Measurements from ENCODE around the gene KIRREL1. TPM values are rescaled to one million over a fixed set of nuclear protein-coding genes. Genes with fewer than 3 reads are reported as not detected.
A peak's percentile ranks its signal among the peaks of the same experiment; 100 is the strongest.

Gene KIRREL1
- total RNA-seq, 1 donor from 2014 or later = 195 TPM

GRCh38 chr1:158003406-158003800 is 10.0 kb downstream of the KIRREL1 start:
- no peak overlapping the region for H3K4me3 Mint-ChIP-seq (ENCODE audit: unreplicated experiment)
- Histone ChIP-seq H3K27me3 (ENCODE audit: insufficient read depth, low read length) (no peaks in the 10 kb centered on the region), H3K4me2 (ENCODE audit: low read length) (peak overlapping the region; percentile 71), H3K27ac (ENCODE audit: low read depth, low read length) (peak overlapping the region; percentile 75), H3K4me1 (ENCODE audit: insufficient read depth, low read length) (peaks cover 55% of the 10 kb centered on the region), H2AFZ (ENCODE audit: low read depth, low read length) (no peak overlapping the region), H3K4me3 (ENCODE audit: insufficient read depth, low read depth, low read length) (no peak overlapping the region), H3K36me3 (ENCODE audit: insufficient read depth, low read length) (no peaks in the 10 kb centered on the region), H3K79me2 (ENCODE audit: insufficient read depth, low read length) (peaks cover 100% of the 10 kb centered on the region), H3K9ac (ENCODE audit: low read length) (peak overlapping the region; percentile 60), H4K20me1 (ENCODE audit: insufficient read depth, low read length) (peaks cover 66% of the 10 kb centered on the region), H3K9me3 (ENCODE audit: insufficient read depth, low read depth, low read length) (no peaks in the 10 kb centered on the region)
- peak overlapping the region; percentile 94 for H3K27ac Mint-ChIP-seq (ENCODE audit: unreplicated experiment)
- no peak for TF ChIP-seq CTCF (IDR thresholded peaks at IDR 0.05; ENCODE audit: insufficient read depth, low read depth, low read length)
- TF ChIP-seq EZH2 (IDR thresholded peaks at IDR 0.05; ENCODE audit: insufficient read depth, low read length) = no peak
- peaks cover 15% of the 10 kb centered on the region for H3K36me3 Mint-ChIP-seq (ENCODE audit: low read depth, unreplicated experiment)
- H3K27me3 Mint-ChIP-seq (ENCODE audit: low read depth, unreplicated experiment) = no peaks in the 10 kb centered on the region
- H3K4me1 Mint-ChIP-seq (ENCODE audit: low read depth, unreplicated experiment) = peaks cover 92% of the 10 kb centered on the region
- H3K9me3 Mint-ChIP-seq (ENCODE audit: unreplicated experiment) = no peaks in the 10 kb centered on the region
- FAIRE-seq = no peak
- DNase-seq (ENCODE audit: low read depth) = peak; percentile 59

- H3K27me3 ChIP-seq (ENCODE audit: insufficient read depth, low read length) = no peaks in the 10 kb centered on the region
- peaks cover 99% of the 10 kb centered on the region for H3K79me2 ChIP-seq (ENCODE audit: insufficient read depth, low read length)
- Mint-ChIP-seq H3K36me3 (ENCODE audit: low read depth, unreplicated experiment) (peaks cover 21% of the 10 kb centered on the region), H3K4me1 (ENCODE audit: low read depth, unreplicated experiment) (peaks cover 91% of the 10 kb centered on the region), H3K27me3 (ENCODE audit: low read depth, unreplicated experiment) (no peaks in the 10 kb centered on the region), H3K27ac (ENCODE audit: unreplicated experiment) (peak overlapping the region; percentile 78), H3K4me3 (ENCODE audit: unreplicated experiment) (no peak overlapping the region), H3K9me3 (ENCODE audit: unreplicated experiment) (no peaks in the 10 kb centered on the region)
- no peaks in the 10 kb centered on the region for H3K9me3 ChIP-seq (ENCODE audit: insufficient read depth, low read depth, low read length)
- no peak overlapping the region for H2AFZ ChIP-seq (ENCODE audit: low read depth, low read length)
- FAIRE-seq = no peak
- H3K36me3 ChIP-seq (ENCODE audit: insufficient read depth, low read length) = no peaks in the 10 kb centered on the region
- peaks cover 70% of the 10 kb centered on the region for H3K4me1 ChIP-seq (ENCODE audit: insufficient read depth, low read length)
- DNase-seq (ENCODE audit: low read depth) = no peak
- TF ChIP-seq EZH2 (IDR thresholded peaks at IDR 0.05; ENCODE audit: insufficient read depth, low read length) (no peak), CTCF (IDR thresholded peaks at IDR 0.05; ENCODE audit: insufficient read depth, low read depth, low read length) (no peak)
- H3K4me3 ChIP-seq (ENCODE audit: insufficient read depth, low read depth, low read length) = no peak overlapping the region
- H3K4me2 ChIP-seq (ENCODE audit: low read length) = no peak overlapping the region
- H3K9ac ChIP-seq (ENCODE audit: low read length) = no peak overlapping the region
- H3K27ac ChIP-seq (ENCODE audit: low read depth, low read length) = no peak overlapping the region
- H4K20me1 ChIP-seq (ENCODE audit: insufficient read depth, low read length) = peaks cover 48% of the 10 kb centered on the region
These were observed 11.8 kb downstream of the KIRREL1 start for GRCh38 chr1:158005224-158005623.

- TF ChIP-seq CTCF (IDR thresholded peaks at IDR 0.05; ENCODE audit: insufficient read depth, low read depth, low read length) (no peak), EZH2 (IDR thresholded peaks at IDR 0.05; ENCODE audit: insufficient read depth, low read length) (no peak)
- Histone ChIP-seq H4K20me1 (ENCODE audit: insufficient read depth, low read length) (peaks cover 30% of the 10 kb centered on the region), H3K4me2 (ENCODE audit: low read length) (peak overlapping the region; percentile 35), H3K27ac (ENCODE audit: low read depth, low read length) (no peak overlapping the region), H3K36me3 (ENCODE audit: insufficient read depth, low read length) (no peaks in the 10 kb centered on the region), H3K27me3 (ENCODE audit: insufficient read depth, low read length) (no peaks in the 10 kb centered on the region), H2AFZ (ENCODE audit: low read depth, low read length) (no peak overlapping the region), H3K9ac (ENCODE audit: low read length) (no peak overlapping the region), H3K4me1 (ENCODE audit: insufficient read depth, low read length) (peaks cover 81% of the 10 kb centered on the region), H3K4me3 (ENCODE audit: insufficient read depth, low read depth, low read length) (no peak overlapping the region), H3K9me3 (ENCODE audit: insufficient read depth, low read depth, low read length) (no peaks in the 10 kb centered on the region), H3K79me2 (ENCODE audit: insufficient read depth, low read length) (peaks cover 89% of the 10 kb centered on the region)
- Mint-ChIP-seq H3K27ac (ENCODE audit: unreplicated experiment) (peak overlapping the region; percentile 87), H3K4me3 (ENCODE audit: unreplicated experiment) (no peak overlapping the region), H3K27me3 (ENCODE audit: low read depth, unreplicated experiment) (no peaks in the 10 kb centered on the region), H3K9me3 (ENCODE audit: unreplicated experiment) (no peaks in the 10 kb centered on the region), H3K4me1 (ENCODE audit: low read depth, unreplicated experiment) (peaks cover 90% of the 10 kb centered on the region), H3K36me3 (ENCODE audit: low read depth, unreplicated experiment) (peaks cover 17% of the 10 kb centered on the region)
- FAIRE-seq = no peak
- no peak for DNase-seq (ENCODE audit: low read depth)
These were observed 13.7 kb downstream of the KIRREL1 start for GRCh38 chr1:158007180-158007579.
